HG03442 (cell line): Measurements from ENCODE around the gene SLC19A3.
A peak's percentile ranks its signal among the peaks of the same experiment; 100 is the strongest.
"Not testable (repeated sequence)": the region's sequence is repeated elsewhere in the genome, so short reads cannot be mapped to it uniquely, and the experiment has no call there.

ENCODE experiments used
- ATAC-seq: cut with Tn5 transposase; IDR thresholded peaks from one replicate; pipeline ENCODE4 v1.9.1; 2021; ENCODE audit warnings: mild to moderate bottlenecking, moderate library complexity; ENCODE audit not compliant: unreplicated experiment

The SLC19A3 gene

DNA sequence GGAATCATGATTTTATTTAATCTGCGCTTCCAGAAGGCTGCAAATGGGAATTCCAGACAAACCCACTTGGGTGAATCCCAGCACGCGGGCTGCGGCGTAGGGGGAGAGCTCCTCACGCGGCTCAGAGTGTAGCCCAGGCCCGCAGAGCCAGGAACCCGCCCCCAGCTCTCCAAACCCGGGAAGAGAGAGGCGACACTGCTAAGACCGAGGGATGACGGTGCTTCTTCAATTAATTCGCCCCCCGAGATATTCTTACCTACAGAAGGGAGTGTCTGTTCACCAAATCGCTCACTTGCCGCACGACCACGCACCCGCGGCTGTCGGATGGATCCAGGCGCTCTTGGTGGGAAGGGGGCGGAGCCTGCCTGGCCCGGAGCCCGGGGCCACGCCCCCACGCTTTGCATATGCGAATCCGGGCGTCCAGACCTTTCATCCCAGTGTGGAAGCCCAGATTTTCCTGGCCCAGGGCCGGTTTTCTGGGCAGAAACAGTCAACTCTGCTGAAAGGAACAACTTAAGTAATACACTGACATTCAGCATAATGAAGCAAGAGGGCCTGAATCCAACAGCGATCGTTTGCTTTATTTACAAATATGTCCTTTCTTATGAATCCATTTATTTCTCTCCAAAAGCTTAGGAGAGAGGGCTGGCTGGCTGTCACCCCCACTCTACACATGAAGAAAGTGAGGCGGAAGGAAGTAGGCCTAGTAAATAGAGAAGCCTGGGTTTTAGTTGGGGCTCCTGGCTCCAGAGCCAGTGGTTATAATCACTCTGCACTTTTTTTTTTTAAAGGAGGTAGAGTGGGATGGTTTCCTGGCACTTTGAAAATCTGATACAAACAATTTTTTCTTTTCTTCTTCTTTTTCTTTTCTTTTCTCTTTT lies at the start of gene SLC19A3:
TSS of gene SLC19A3 (minus strand) at position 342 of the 881 bp plus-strand sequence. CDS start 15,710 bp downstream, outside the sequence.
- no peak for ATAC-seq

DNA sequence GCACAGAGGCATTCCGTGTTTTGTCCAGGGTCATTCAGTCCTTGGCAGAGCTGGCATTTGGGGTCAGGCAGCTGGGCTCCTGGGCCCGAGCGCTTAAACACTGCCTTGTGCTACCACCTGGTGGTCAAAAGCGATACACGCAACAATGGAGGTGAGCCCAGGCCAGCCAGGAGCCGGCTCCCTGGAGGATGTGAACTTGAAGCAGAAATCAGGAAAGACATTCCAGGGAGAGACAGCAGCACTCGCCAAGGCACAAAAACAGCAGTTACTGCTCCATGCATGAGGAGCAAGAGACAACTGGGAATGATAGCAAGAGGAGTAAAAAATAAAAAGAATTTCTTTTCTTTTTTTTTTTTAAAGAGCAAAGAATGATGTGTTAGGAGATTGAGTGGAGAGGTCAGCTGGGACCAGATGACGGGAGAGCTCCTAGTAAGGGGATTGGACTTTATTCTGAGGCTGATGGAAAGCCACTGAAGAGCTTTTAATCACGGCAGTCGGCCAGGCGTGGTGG lies 48.6 kb upstream of the SLC19A3 start:
- peak; percentile 97 for ATAC-seq

DNA sequence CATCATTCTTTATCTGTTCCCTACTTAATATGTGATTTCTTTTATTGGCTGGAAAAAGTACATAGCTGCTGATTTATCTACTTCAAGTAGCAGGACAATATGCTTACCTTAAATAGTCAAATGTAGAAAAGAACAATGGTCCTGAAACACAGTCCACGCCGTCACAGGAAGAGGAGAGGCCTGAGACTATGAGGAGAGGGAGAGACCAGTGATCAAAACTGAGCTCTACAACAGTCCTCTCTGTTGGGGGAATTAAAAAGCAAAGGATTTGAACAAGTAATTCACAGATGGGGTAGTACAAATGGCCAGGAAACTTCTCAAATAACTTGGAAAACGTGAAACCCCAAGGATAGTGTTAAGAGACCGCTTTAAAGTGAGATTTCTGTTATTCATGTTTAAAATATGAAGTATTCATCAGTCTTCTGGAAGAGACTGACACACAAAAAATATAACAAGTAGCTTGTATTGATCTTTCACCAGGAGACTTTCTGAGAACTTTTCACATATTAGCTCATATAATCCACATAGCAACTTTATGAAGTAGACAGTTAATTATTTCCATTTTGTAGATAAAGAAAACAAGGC lies 48.1 kb upstream of the SLC19A3 start:
- no peak for ATAC-seq

DNA sequence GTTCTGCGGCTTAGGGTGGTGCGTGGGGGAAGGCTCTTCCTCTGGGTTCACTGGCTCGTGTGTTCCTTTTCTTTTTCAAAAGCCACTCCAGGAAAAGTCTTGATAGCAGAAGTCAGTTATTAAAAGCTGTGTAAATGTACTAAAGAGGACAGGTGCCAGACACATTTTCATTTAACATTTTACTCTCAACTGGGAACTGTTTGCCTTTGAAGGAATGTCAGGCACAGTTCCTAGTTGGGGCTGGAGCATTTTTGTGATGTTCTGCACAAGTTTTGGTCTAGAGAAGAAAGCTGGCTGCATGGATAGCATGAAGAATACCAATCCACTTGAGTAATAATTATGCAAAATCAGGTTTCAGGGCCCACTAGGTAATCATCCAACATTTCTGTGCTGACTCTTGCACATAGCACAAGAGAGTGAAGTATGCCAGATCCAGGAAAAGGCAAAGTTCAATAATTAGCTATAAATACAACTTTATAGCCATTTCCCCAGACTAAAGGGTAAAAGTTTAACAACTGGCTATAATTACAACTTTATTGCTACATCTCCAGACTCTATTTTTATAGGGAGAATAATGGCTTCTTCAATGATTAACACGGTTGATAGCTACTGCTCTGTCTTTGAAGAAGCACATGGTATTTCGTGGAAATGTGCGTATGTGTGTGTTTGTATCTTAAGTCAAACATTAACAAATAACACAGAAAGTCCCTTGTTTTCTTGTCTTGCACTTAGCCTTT lies 44.1 kb upstream of the SLC19A3 start:
- no peak for ATAC-seq

DNA sequence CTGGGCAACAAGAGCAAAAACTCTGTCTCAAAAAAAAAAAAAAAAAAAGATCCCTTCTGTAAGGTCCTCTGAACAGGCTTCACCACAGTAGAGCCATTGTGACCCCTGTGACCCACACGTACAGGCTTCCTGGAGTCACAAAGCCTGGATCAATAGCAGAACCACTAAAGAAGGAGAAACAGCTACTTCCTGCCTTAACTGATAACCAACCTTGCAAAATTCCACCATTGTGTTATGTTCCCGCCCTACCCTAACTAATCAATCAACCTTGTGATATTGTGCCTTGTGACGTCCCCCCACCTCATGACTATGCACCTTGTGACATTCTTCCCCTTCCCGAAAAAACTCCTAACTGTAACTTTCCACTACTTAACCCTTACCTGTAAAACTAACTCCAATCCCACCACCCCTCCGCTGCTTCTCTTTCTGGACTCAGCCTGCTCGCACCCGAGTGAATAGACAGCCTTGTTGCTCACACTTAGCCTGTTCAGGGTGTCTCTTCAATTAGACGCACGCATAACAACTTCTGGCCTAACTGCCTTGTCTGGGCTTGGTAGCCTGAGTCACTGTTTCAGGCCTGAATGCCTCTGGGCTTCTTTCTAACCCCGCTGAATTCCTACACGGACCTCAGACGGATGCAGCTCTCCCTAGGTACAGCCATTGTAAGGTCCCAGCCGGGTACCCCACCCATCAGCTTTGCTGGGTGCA lies 41.7 kb upstream of the SLC19A3 start:
- no peak for ATAC-seq

DNA sequence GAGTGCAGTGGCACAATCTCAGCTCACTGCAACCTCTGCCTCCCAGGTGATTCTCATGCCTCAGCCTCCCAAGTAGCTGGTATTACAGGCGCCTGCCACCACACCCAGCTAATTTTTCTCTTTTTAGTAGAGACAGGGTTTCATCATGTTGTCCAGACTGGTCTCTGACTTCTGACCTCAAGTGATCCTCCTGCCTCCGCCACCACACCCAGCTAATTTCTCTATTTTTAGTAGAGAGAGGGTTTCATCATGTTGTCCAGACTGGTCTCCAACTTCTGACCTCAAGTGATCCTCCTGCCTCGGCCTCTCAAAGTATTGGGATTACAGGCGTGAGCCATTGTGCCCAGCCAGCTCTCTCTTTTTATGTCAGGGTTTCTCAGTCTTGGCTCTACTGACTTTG lies 38.4 kb upstream of the SLC19A3 start:
- not testable (repeated sequence) for ATAC-seq

DNA sequence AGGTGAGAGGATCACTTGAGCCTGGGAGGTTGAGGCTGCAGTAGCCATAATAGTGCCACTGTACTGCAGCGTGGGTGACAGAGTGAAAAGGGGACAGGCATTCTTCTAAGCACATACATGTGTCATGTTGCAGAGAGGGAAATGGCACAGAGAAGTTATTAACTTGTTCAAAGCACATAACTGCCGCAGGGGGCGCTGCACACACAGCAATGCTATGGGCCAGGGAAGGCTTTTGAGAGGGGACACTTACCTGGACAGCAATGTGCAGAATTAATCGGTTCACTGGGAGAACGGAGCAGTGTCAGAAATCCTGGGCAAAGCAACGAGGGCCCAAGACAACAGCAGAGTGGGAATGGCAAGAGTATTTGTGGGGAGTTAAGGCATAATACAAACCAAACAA lies 30.3 kb upstream of the SLC19A3 start:
- ATAC-seq: no peak

DNA sequence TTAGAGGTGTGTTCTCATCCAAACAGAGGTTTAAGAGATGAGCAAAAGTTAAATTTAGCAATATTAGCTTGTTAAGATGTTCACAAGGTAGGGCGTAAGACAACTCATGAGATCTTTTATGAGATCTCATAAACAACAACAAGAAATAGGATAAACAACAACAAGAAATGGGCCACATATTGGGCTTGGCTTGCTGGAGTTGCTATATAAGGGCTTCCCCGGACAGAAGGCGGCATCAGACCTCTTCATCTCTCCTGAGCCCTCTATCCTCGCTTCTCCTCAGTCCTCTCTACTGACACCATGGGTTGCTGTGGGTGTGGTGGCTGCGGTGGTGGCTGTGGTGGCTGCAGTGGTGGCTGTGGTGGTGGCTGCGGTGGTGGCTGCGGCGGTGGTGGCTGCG lies 27.8 kb upstream of the SLC19A3 start, which contains the start of gene SCYGR8:
TSS of gene SCYGR8 (plus strand) at position 301 of the 400 bp plus-strand sequence. CDS start at position 301, 0 bp downstream.
- no peak for ATAC-seq

DNA sequence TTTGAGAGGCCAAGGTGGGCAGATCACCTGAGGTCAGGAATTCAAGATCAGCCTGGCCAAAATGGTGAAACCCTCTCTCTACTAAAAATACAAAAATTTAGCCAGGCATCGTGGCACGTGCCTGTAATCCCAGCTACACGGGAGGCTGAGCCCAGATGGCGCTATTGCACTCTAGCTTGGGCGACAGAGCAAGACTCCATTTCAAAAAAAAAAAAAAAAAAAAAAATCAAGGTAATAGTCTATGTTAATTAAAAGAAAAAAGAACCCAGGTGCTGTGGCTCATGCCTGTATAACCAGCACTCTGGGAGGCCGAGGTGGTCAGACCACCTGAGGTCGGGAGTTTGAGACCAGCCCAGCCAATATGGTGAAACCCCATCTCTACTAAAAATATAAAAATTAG lies 22.9 kb upstream of the SLC19A3 start:
- not testable (repeated sequence) for ATAC-seq

DNA sequence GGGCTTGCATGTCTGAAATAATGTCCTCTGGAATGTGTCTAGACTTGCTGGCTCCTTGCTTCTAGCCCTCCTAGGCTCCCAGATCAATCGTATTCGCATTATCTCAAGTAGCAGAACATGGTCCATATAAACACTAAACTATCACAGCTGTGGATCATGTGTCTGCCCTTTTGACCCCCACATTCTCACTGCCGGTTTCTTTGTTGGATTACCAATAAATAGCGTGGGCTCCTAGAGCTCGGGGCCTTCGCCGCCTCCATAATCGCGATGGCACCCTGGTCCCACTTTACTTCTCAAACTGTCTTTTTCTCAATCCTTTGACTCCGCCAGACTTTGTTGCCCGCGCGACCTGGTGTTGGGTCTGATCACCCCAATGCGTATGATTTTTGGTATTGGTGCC lies 21.5 kb upstream of the SLC19A3 start:
- ATAC-seq: no peak

DNA sequence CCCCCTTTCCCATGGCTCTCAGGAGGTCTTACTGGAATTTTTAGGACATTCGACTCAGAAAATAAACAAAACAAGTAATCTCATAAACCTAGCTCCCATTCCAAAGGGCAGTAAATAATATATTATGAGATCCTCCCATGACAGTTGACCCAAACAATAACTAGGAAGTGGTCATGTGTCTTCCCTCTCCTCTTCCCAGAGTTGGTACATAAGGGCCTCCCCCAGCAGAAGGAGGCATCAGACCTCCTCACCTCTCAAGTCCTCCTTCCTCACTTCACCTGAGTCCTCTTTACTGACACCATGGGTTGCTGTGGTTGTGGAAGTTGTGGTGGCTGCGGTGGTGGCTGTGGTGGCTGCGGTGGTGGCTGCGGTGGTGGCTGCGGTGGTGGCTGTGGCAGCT lies 10.2 kb upstream of the SLC19A3 start, which contains the start of gene SCYGR7:
TSS of gene SCYGR7 (plus strand) at position 301 of the 400 bp plus-strand sequence. CDS start at position 301, 0 bp downstream.
- ATAC-seq: no peak

DNA sequence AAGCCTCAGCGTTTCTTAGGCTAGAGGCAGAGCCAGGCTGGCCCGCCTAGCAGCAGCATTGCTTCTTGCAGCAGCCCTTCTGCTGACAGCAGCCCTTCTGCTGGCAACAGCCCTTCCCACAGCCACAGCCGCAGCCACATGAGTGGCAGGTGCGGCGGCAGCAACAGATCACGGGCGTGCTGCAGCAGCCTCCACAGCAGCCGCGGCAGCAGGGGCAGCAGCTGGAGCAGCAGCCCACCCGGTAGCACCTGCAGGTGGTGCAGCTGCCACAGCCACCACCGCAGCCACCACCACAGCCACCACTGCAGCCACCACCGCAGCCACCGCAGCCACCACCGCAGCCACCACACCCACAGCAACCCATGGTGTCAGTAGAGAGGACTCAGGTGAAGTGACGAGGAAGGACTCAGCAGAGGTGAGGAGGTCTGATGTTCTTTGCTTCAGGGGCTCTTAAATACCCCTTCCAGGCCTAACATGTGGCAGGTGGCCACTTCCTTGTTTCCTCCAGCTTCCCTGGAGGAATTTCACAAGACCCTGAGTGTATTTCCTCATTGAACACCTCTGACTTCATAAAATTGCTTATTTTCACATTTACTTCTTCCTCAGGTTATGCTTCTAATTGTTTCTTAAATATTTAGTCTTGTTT lies 6.7 kb upstream of the SLC19A3 start, which contains the start of gene SCYGR6:
TSS of gene SCYGR6 (minus strand) at position 364 of the 646 bp plus-strand sequence. CDS start at position 364, 0 bp downstream.
- no peak for ATAC-seq

DNA sequence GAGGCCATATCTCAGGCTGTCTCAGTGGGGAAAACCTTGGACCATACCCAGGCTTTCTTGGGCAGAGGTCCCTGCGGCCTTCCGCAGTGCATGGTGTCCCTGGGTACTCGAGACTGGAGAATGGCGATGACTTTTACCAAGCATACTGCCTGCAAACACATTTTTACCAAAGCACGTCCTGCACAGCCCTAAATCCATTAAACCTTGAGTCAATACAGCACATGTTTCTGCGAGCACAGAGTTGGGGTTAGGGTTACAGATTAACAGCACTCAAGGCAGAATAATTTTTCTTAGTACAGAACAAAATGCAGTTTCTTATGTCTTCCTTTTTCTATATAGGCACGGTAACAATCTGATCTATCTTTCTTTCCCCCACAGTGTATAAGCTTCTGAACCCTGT lies 5.0 kb upstream of the SLC19A3 start:
- not testable (repeated sequence) for ATAC-seq

DNA sequence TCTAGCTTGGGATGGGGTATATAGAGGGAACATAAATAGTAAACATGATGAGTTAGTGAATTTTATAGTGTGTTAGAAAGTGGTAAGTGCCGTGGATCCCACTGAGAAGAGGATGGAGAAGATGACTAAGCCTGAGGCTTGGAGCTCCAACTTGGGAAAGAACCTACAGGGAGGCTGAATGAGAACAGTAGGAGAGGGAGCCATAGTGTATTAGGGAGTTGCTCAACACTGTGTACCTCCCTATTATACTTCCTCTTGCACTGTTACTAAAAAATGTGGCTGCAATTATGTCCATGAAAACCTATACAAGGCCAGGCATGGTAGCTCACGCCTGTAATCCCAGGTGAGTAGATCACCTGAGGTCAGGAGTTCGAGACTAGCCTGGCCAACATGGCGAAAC lies 2.9 kb upstream of the SLC19A3 start:
- no peak for ATAC-seq

DNA sequence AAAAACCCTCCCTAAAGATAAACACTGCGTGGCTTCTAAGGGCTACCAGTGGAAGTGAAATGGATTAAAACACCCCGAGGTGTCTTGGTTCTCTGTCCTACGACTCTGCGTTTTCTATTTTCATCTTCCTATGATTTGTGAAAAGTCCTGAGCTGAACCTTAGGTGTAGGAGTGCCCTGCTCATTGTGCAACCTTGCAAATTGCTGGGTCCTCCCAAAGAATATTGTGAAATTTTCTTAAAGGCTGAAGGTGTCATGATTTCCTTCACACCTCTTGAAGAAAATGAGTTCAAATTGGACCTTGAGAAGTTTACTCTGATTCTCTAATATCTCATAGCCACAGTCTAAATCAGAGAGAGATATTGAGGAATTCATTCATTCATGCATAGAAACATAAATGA lies 1.8 kb upstream of the SLC19A3 start:
- no peak for ATAC-seq

DNA sequence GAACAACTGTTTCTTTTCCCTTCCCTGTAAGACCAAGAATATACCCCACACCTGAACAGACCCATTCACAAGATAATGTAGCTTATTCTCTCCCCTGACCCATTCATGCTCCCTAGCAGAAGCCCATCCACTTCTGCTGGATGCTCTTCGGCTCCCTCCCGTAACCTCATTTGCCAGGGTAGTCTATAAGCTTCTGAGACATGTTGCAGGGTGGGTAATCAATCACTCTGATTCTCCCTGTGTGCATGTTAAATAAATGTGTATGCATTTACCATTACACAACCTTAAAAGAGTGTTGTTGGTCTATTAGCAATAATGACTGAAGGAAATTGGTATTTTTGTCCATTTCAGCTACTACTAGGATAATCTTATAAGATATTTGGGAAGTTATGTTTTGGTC lies 1.3 kb downstream of the SLC19A3 start:
- no peak for ATAC-seq

DNA sequence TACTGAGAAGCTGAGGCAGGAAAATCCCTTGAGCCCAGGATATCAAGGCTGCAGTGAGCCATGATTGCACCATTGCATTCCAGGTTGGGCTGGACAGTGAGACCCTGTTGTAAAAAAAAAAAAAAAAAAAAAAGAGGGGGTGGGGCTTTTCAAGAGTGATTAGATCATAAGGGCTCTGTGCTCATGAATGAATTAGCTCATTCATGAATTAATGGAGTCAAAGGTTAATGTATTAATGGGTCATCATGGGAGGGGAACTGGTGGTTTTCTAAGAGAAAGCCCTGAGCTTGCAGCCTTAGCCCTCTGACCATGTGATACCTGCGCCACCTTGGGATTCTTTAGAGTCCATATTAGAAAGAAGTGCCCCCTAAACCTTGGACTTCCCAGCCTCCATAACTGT lies 4.5 kb downstream of the SLC19A3 start:
- no peak for ATAC-seq

DNA sequence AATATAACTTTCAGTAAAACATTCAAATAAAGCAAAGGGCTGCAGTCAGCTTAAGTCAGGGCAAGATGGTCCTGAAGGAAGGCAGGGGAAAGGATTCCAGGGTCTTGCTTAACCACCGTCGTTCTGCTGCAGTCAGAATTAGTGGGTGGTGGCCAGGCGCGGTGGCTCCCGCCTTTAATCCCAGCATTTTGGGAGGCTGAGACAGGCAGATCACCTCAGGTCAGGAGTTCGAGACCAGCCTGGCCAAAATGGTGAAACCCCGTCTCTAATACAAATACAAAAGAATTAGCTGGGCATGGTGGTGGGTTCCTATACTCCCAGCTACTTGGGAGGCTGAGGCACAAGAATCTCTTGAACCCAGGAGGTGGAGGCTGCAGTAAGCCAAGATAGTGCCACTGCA lies 6.8 kb downstream of the SLC19A3 start:
- no peak for ATAC-seq

DNA sequence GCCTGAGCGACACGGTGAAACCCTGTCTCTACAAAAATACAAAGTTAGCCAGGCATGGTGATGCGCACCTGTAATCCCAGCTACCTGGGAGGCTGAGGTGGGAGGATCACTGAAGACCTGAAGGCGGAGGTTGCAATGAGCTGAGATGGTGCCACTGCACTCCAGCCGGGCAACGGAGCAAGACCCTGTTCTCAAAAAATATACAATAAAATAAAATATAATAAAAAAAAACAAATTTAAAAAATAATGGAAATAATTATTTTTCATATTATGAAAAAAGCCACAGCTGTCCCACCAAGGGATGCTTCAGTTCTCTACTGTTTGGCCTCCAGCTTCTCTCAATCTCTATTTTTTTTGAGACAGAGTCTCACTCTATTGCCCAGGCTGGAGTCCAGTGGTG lies 10.4 kb downstream of the SLC19A3 start:
- no peak for ATAC-seq

DNA sequence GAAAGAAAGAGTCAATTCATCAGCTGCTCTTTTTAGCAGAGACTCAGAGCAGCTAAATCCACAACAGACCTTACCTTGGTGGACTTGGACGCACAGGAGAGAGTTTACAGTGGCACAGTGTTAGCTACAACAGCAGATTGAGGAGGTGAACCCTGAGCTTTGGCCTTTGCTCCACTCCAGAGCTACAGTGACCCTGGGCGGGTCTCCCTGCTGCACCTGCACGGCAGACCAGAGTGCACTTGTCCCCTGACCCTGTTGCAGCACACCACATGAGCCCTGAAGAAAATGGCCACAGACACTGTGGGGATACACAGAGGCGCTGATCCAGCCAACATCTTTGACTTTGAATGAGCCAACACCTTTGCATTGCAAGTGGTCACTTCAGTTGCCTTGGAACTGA lies 11.0 kb downstream of the SLC19A3 start:
- no peak for ATAC-seq
